ENCODE measurements around the gene ARG2. TPM values are rescaled to one million over a fixed set of nuclear protein-coding genes. Genes with fewer than 3 reads are reported as not detected.

ARG2 gene
- total RNA-seq, 1 experiment from 2014 or later: 8.6 TPM

DNA sequence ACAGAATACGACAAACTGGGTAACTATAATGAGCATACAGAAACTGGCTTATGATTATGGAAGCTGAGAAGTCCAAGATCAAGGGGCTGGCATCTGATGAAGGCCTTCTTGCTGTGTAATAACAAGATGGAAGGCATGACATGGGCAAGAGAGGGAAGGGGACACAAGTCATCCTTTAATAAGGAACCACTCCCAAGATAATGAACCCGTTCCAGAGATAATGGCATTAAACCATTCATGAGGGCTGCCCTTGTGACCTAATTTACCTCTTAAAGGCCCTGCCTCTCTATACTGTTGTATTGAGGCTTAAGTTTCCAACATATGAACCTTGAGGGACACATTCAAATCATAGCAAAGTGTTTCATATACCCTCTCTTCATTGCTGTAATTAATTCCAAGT is 59.3 kb downstream of the ARG2 start:
- no peak overlapping the region for H3K4me3 ChIP-seq
- no peak overlapping the region for H3K27ac ChIP-seq
- DNase-seq: no peak
- no peak overlapping the region for H2AFZ ChIP-seq
- no peaks in the 10 kb centered on the region for H3K27me3 ChIP-seq (ENCODE audit: insufficient read depth, low read depth)
- H3K79me2 ChIP-seq (ENCODE audit: low read depth): peaks cover 24% of the 10 kb centered on the region
- H4K20me1 ChIP-seq (ENCODE audit: insufficient read depth): peaks cover 4% of the 10 kb centered on the region
- ChIA-PET CTCF (interaction anchor here (0.6 to 0.7 kb wide), 2 partner anchors 75 to 1319 kb away, joined by 3 to 5 read pairs; no protein-coding TSS in a partner anchor), POLR2A (ENCODE audit: unreplicated experiment) (no interaction called here)
- intact Hi-C loops (cut with micrococcal nuclease; ENCODE audit: unreplicated experiment): no loop called here
- H3K9me2 ChIP-seq (ENCODE audit: insufficient read depth): no peaks in the 10 kb centered on the region
- BruUV-seq (replicated peaks): no TSS peak
- TF ChIP-seq EZH2 (IDR thresholded peaks at IDR 0.05; ENCODE audit: low read depth): no peak
- TF ChIP-seq, protein P1, sequence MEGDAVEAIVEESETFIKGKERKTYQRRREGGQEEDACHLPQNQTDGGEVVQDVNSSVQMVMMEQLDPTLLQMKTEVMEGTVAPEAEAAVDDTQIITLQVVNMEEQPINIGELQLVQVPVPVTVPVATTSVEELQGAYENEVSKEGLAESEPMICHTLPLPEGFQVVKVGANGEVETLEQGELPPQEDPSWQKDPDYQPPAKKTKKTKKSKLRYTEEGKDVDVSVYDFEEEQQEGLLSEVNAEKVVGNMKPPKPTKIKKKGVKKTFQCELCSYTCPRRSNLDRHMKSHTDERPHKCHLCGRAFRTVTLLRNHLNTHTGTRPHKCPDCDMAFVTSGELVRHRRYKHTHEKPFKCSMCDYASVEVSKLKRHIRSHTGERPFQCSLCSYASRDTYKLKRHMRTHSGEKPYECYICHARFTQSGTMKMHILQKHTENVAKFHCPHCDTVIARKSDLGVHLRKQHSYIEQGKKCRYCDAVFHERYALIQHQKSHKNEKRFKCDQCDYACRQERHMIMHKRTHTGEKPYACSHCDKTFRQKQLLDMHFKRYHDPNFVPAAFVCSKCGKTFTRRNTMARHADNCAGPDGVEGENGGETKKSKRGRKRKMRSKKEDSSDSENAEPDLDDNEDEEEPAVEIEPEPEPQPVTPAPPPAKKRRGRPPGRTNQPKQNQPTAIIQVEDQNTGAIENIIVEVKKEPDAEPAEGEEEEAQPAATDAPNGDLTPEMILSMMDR (conservative IDR thresholded peaks at IDR 0.05): no peak
- H3K9me3 ChIP-seq (ENCODE audit: insufficient read depth, low read depth): no peaks in the 10 kb centered on the region
- peaks cover 62% of the 10 kb centered on the region for H3F3A ChIP-seq (ENCODE audit: insufficient read depth, low read depth)
- peaks cover 49% of the 10 kb centered on the region for H3K36me3 ChIP-seq (ENCODE audit: low read depth)
- H3K4me1 ChIP-seq (replicated peaks; ENCODE audit: insufficient read depth): peaks cover 33% of the 10 kb centered on the region
- H3K4me2 ChIP-seq: no peak overlapping the region

DNA sequence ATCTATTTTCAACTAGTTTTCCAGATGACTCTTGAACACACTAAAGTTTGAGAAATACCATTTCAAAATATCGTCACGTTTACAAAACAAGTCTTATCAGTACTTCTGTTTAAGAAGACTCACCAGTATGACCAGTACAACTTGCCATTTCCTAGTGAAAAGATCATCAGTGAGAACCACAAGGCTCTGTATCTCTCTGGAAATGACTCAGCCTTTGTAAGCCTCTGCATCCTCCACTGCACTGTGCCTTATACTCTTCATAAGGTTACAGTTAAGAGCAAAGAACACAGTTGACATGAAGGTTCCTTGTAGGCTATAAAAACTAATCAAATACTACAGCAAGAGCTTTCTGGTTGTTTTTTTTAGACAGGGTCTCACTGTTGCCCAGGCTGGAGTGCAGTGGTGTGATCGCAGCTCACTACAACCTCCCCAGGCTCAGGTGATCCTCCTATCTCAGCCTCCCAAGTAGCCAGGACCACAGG is 60.4 kb downstream of the ARG2 start:
- H3K27ac ChIP-seq: peak overlapping the region; percentile 57
- no peaks in the 10 kb centered on the region for H3K9me3 ChIP-seq (ENCODE audit: insufficient read depth, low read depth)
- H3K27me3 ChIP-seq (ENCODE audit: insufficient read depth, low read depth): no peaks in the 10 kb centered on the region
- H3K4me2 ChIP-seq: peak overlapping the region; percentile 34
- H4K20me1 ChIP-seq (ENCODE audit: insufficient read depth): peaks cover 4% of the 10 kb centered on the region
- intact Hi-C loops (cut with micrococcal nuclease; ENCODE audit: unreplicated experiment): no loop called here
- no peak overlapping the region for H3K4me3 ChIP-seq
- peaks cover 33% of the 10 kb centered on the region for H3K4me1 ChIP-seq (replicated peaks; ENCODE audit: insufficient read depth)
- H3K79me2 ChIP-seq (ENCODE audit: low read depth): peaks cover 20% of the 10 kb centered on the region; the same call in 1 of the 2 replicates
- H3K9me2 ChIP-seq (ENCODE audit: insufficient read depth): no peaks in the 10 kb centered on the region
- no TSS peak for BruUV-seq (replicated peaks)
- peak in 1 of 2 experiments; percentile 88 for DNase-seq
- H3F3A ChIP-seq (ENCODE audit: insufficient read depth, low read depth): peaks cover 61% of the 10 kb centered on the region
- TF ChIP-seq, protein P1 (conservative IDR thresholded peaks at IDR 0.05): no peak
- TF ChIP-seq EZH2 (IDR thresholded peaks at IDR 0.05; ENCODE audit: low read depth): no peak
- no peak overlapping the region for H2AFZ ChIP-seq
- H3K36me3 ChIP-seq (ENCODE audit: low read depth): peaks cover 56% of the 10 kb centered on the region
- ChIA-PET CTCF (no interaction called here), POLR2A (ENCODE audit: unreplicated experiment) (no interaction called here)

- Histone ChIP-seq H3K79me2 (ENCODE audit: low read depth) (peaks cover 22% of the 10 kb centered on the region; the same call in 1 of the 2 replicates), H3K36me3 (ENCODE audit: low read depth) (peaks cover 64% of the 10 kb centered on the region), H3K4me1 (replicated peaks; ENCODE audit: insufficient read depth) (peaks cover 27% of the 10 kb centered on the region), H2AFZ (no peak overlapping the region), H3K9me2 (ENCODE audit: insufficient read depth) (no peaks in the 10 kb centered on the region), H3K4me3 (no peak overlapping the region), H3F3A (ENCODE audit: insufficient read depth, low read depth) (peaks cover 56% of the 10 kb centered on the region), H4K20me1 (ENCODE audit: insufficient read depth) (peaks cover 4% of the 10 kb centered on the region), H3K27ac (peak overlapping the region; percentile 57), H3K27me3 (ENCODE audit: insufficient read depth, low read depth) (no peaks in the 10 kb centered on the region), H3K4me2 (peak overlapping the region; percentile 34; the same call in 1 of the 2 replicates), H3K9me3 (ENCODE audit: insufficient read depth, low read depth) (no peaks in the 10 kb centered on the region)
- no peak for TF ChIP-seq EZH2 (IDR thresholded peaks at IDR 0.05; ENCODE audit: low read depth)
- TF ChIP-seq, protein P1 (conservative IDR thresholded peaks at IDR 0.05): no peak
- no TSS peak for BruUV-seq (replicated peaks)
- intact Hi-C loops (cut with micrococcal nuclease; ENCODE audit: unreplicated experiment): no loop called here
- no peak for DNase-seq
- ChIA-PET POLR2A (ENCODE audit: unreplicated experiment) (no interaction called here), CTCF (no interaction called here)
These were observed 61.2 kb downstream of the ARG2 start for GRCh38 chr14:67680941-67681340.
